ENCODE results near the gene FAM13A. TPM values are rescaled to one million over a fixed set of nuclear protein-coding genes. Genes with fewer than 3 reads are reported as not detected.
A peak's percentile ranks its signal among the peaks of the same experiment; 100 is the strongest.

FAM13A gene
- total and polyA plus RNA-seq, 2 experiments from 2014 or later, result 5.3 to 6.6 TPM

DNA sequence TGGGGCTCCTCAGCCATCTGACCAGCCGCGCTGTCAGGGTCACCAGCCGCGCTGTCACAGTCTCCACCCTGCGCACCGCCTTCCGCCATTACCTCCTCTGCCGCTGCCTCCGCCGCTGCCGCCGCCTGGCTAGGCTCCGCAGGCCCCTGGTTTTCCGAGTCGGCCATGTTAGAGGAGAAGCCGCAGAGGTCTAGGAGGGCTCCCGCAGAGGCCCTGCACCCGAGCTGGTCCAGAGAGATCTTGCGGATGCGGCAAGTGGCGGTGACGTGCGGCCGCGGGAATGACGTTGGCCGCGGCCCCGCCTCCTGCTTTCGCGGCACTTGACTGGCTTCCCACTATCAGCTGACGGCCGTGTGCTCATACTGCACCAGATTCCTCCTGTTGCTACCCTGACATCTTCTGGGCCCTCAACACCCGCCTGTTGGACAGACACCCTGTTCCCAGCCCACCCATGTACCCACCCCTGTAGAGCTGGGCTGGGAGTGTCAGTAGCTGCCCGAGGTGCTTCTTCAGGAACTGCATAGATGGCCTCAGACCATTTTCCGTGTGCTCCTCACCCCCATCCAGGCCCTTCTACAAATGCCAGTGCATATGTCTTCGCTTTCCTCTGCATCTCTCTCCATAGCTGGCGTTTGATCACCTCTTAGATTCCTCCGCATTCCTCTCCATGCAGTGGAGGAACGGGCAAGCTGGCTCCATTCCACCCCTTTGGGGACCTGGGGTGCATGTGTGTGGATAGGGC lies 359.2 kb downstream of the FAM13A start, which contains the start of gene NAP1L5:
TSS of gene NAP1L5 (minus strand) at position 242 of the 742 bp plus-strand sequence. CDS start at position 167, 75 bp downstream.
- Histone ChIP-seq H3K9me3 (ENCODE audit: low read depth) (no peaks in the 10 kb centered on the region), H3K4me1 (ENCODE audit: insufficient read depth) (peaks cover 8% of the 10 kb centered on the region; the same call in 1 of the 2 replicates), H3K4me3 (peak within 1 kb of the TSS; percentile 79), H3K36me3 (ENCODE audit: low read depth) (no peaks in the 10 kb centered on the region), H4K20me1 (ENCODE audit: insufficient read depth) (no peaks in the 10 kb centered on the region), H3F3A (ENCODE audit: insufficient read depth) (0 out of 2 replicates have a peak, but pooled peaks cover 6% of the 10 kb centered on the region), H3K79me2 (ENCODE audit: insufficient read depth) (no peaks in the 10 kb centered on the region), H3K27me3 (replicated peaks; ENCODE audit: insufficient read depth) (no peaks in the 10 kb centered on the region), H3K9me2 (ENCODE audit: insufficient read depth) (no peaks in the 10 kb centered on the region), H3K4me2 (ENCODE audit: unreplicated experiment) (peak within 1 kb of the TSS; percentile 74), H3K27ac (peak within 1 kb of the TSS; percentile 23), H3K9ac (peak within 1 kb of the TSS; percentile 83), H2AFZ (peak within 1 kb of the TSS; percentile 65)
- TF ChIP-seq EZH2 (IDR thresholded peaks at IDR 0.05; ENCODE audit: insufficient read depth, poor library complexity, severe bottlenecking) (no peak), EZH2phosphoT487 (IDR thresholded peaks at IDR 0.05; ENCODE audit: insufficient read depth, low read depth) (no peak)
- in situ Hi-C loops (cut with MboI), result no loop called here
- peak; percentile 80 for DNase-seq
- WGBS, 2 experiments (ENCODE audit: low coverage in 1 of 2, low lambda C conversion rate in 2 of 2, missing lambda C conversion rate in 2 of 2), result 44 to 69% methylated on average over 34 to 40 of the region's 40 CpGs

DNA sequence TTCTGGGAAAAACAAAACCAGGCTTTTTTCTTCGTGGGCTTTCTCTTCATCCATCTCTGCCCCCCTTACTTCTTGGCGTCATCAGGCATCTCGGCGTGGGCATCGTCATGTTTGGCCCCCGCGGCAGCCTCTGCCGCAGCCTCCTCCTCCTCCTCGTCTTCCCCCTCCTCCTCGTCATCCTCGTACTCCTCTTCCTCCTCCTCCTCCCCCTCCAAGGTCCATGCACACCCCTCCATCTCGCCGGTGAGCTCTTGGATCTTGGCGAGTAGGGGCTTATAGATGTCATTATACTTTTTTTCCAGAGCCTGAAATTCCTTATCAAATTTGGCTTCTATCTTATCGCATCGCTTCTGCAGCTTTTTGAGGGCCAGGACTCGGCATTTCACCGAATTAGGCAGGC lies 359.8 kb downstream of the FAM13A start:
- H3F3A ChIP-seq (ENCODE audit: insufficient read depth), result 0 out of 2 replicates have a peak, but pooled peaks cover 6% of the 10 kb centered on the region
- no peaks in the 10 kb centered on the region for H4K20me1 ChIP-seq (ENCODE audit: insufficient read depth)
- peak overlapping the region; percentile 23 for H3K27ac ChIP-seq
- H3K79me2 ChIP-seq (ENCODE audit: insufficient read depth), result no peaks in the 10 kb centered on the region
- in situ Hi-C loops (cut with MboI), result no loop called here
- H3K36me3 ChIP-seq (ENCODE audit: low read depth), result no peaks in the 10 kb centered on the region
- 46 to 60% methylated on average over 14 to 18 of the region's 18 CpGs for WGBS, 2 experiments (ENCODE audit: low coverage in 1 of 2, low lambda C conversion rate in 2 of 2, missing lambda C conversion rate in 2 of 2)
- peak overlapping the region; percentile 79 for H3K4me3 ChIP-seq
- no peak for TF ChIP-seq EZH2phosphoT487 (IDR thresholded peaks at IDR 0.05; ENCODE audit: insufficient read depth, low read depth)
- no peak for TF ChIP-seq EZH2 (IDR thresholded peaks at IDR 0.05; ENCODE audit: insufficient read depth, poor library complexity, severe bottlenecking)
- peak overlapping the region; percentile 65 for H2AFZ ChIP-seq
- peak overlapping the region; percentile 74 for H3K4me2 ChIP-seq (ENCODE audit: unreplicated experiment)
- no peaks in the 10 kb centered on the region for H3K9me3 ChIP-seq (ENCODE audit: low read depth)
- peak overlapping the region; percentile 83 for H3K9ac ChIP-seq
- H3K27me3 ChIP-seq (replicated peaks; ENCODE audit: insufficient read depth), result no peaks in the 10 kb centered on the region
- peak; percentile 59 for DNase-seq
- H3K9me2 ChIP-seq (ENCODE audit: insufficient read depth), result no peaks in the 10 kb centered on the region
- H3K4me1 ChIP-seq (ENCODE audit: insufficient read depth), result peaks cover 8% of the 10 kb centered on the region; the same call in 1 of the 2 replicates

DNA sequence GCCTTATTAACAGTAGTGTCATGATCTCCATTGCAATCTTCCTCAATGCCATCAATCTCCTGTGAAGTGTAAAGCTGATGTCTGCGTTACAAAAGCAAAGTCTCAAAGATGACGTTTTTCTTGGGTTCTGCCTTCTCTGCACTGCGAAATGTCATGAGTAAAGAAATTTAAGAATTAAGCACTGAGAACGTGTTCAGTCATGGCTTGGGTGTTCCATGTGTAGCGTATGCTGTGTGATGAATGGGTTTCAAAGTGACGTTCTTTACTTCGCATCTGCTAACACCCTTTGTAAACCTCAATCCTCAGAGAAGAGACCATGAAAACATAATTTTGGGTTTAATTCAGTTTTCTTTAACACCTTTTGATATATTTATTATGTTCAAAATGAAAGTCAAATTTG lies 360.4 kb downstream of the FAM13A start:
- 41 to 49% methylated on average over 7 of the region's 7 CpGs for WGBS, 2 experiments (ENCODE audit: low coverage in 1 of 2, low lambda C conversion rate in 2 of 2, missing lambda C conversion rate in 2 of 2)
- H3K27ac ChIP-seq, result peak overlapping the region; percentile 23
- peaks cover 8% of the 10 kb centered on the region; the same call in 1 of the 2 replicates for H3K4me1 ChIP-seq (ENCODE audit: insufficient read depth)
- no peaks in the 10 kb centered on the region for H3K79me2 ChIP-seq (ENCODE audit: insufficient read depth)
- H3K36me3 ChIP-seq (ENCODE audit: low read depth), result no peaks in the 10 kb centered on the region
- H3K27me3 ChIP-seq (replicated peaks; ENCODE audit: insufficient read depth), result no peaks in the 10 kb centered on the region
- H2AFZ ChIP-seq, result peak overlapping the region; percentile 65; the same call in 1 of the 2 replicates
- in situ Hi-C loops (cut with MboI), result no loop called here
- peak overlapping the region; percentile 79 for H3K4me3 ChIP-seq
- H3K9me2 ChIP-seq (ENCODE audit: insufficient read depth), result no peaks in the 10 kb centered on the region
- H3K9me3 ChIP-seq (ENCODE audit: low read depth), result no peaks in the 10 kb centered on the region
- H4K20me1 ChIP-seq (ENCODE audit: insufficient read depth), result no peaks in the 10 kb centered on the region
- H3K9ac ChIP-seq, result peak overlapping the region; percentile 83
- peak overlapping the region; percentile 74 for H3K4me2 ChIP-seq (ENCODE audit: unreplicated experiment)
- TF ChIP-seq EZH2phosphoT487 (IDR thresholded peaks at IDR 0.05; ENCODE audit: insufficient read depth, low read depth), result no peak
- TF ChIP-seq EZH2 (IDR thresholded peaks at IDR 0.05; ENCODE audit: insufficient read depth, poor library complexity, severe bottlenecking), result no peak
- peak; percentile 54 for DNase-seq
- H3F3A ChIP-seq (ENCODE audit: insufficient read depth), result 0 out of 2 replicates have a peak, but pooled peaks cover 6% of the 10 kb centered on the region

DNA sequence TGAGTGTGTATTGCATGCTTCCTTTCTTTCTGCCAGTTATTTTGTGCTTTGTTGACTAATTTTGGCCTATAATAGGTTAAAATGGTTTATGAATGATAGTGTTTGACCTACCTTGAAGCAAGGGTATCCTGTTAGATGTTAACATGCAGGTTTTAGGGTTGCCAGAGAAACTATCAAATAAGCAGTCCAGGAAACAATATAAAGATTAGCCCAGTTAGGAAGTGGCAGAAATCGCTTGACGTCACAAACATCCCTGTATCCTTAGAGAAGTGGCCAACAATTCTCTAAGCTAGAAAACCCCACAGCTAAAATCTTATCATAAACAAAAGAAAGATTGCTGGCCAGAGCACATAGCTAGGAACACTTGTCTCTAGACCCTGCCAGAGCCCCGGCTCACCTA lies 363.2 kb downstream of the FAM13A start:
- no peak overlapping the region for H2AFZ ChIP-seq
- H3K4me2 ChIP-seq (ENCODE audit: unreplicated experiment), result no peak overlapping the region
- no peaks in the 10 kb centered on the region for H3K9me3 ChIP-seq (ENCODE audit: low read depth)
- no peaks in the 10 kb centered on the region for H3K27me3 ChIP-seq (replicated peaks; ENCODE audit: insufficient read depth)
- H4K20me1 ChIP-seq (ENCODE audit: insufficient read depth), result no peaks in the 10 kb centered on the region
- TF ChIP-seq EZH2phosphoT487 (IDR thresholded peaks at IDR 0.05; ENCODE audit: insufficient read depth, low read depth), result no peak
- TF ChIP-seq EZH2 (IDR thresholded peaks at IDR 0.05; ENCODE audit: insufficient read depth, poor library complexity, severe bottlenecking), result no peak
- no peak overlapping the region for H3K9ac ChIP-seq
- H3F3A ChIP-seq (ENCODE audit: insufficient read depth), result peaks cover 23% of the 10 kb centered on the region
- 93 to 97% methylated on average over 3 of the region's 3 CpGs for whole genome bisulfite sequencing, 2 experiments (ENCODE audit: low coverage in 1 of 2, low lambda C conversion rate in 2 of 2, missing lambda C conversion rate in 2 of 2)
- peaks cover 11% of the 10 kb centered on the region for H3K4me1 ChIP-seq (ENCODE audit: insufficient read depth)
- in situ Hi-C loops (cut with MboI), result no loop called here
- no peaks in the 10 kb centered on the region for H3K36me3 ChIP-seq (ENCODE audit: low read depth)
- no peaks in the 10 kb centered on the region for H3K79me2 ChIP-seq (ENCODE audit: insufficient read depth)
- H3K27ac ChIP-seq, result no peak overlapping the region
- no peaks in the 10 kb centered on the region for H3K9me2 ChIP-seq (ENCODE audit: insufficient read depth)
- no peak overlapping the region for H3K4me3 ChIP-seq
- DNase-seq, result no peak
